HFFc6 (cell line): Measurements from ENCODE around the gene PRMT1. TPM values are rescaled to one million over a fixed set of nuclear protein-coding genes. Genes with fewer than 3 reads are reported as not detected.

Experiments used
- DNase-seq: peaks from one replicate; pipeline ENCODE4 v3.0.0-alpha.2; 2018
- H3K27ac Mint-ChIP-seq: 2 replicates; pipeline ENCODE4 v1.8.0; 2020; ENCODE audit warnings: mild to moderate bottlenecking, mixed read lengths
- H3K27me3 Mint-ChIP-seq: 2 replicates; pipeline ENCODE4 v1.8.0; 2021; ENCODE audit warnings: mild to moderate bottlenecking, moderate library complexity, mixed read lengths; ENCODE audit not compliant: insufficient read depth
- H3K36me3 Mint-ChIP-seq: 2 replicates; pipeline ENCODE4 v1.8.0; 2021; ENCODE audit warnings: low read depth, mixed read lengths
- H3K4me1 Mint-ChIP-seq: 2 replicates; pipeline ENCODE4 v1.8.0; 2020; ENCODE audit warnings: low read depth, mixed read lengths
- H3K4me3 Mint-ChIP-seq: 2 replicates; pipeline ENCODE4 v1.8.0; 2020; ENCODE audit warnings: mild to moderate bottlenecking, moderate library complexity, mixed read lengths
- H3K9me3 Mint-ChIP-seq: 2 replicates; pipeline ENCODE4 v1.8.0; 2020; ENCODE audit warnings: mild to moderate bottlenecking, mixed read lengths
- total RNA-seq, 6 experiments: library from RNA; stranded (reverse); fragmentation: NEBNext Ultra II Directional; extraction: Animal tissue kit (Norgen Biotek cat#: 25700); gene quantifications; 2 replicates in 1 of 6; 3 replicates in 5 of 6; pipeline ENCODE4 v1.2.3, GENCODE V29; 2021
- TF ChIP-seq, protein P1 (sequence below): fragments of 200-600 bp; sonication (generic); IDR thresholded peaks from 2 replicates; pipeline ENCODE4 v1.5.0; 2021; ENCODE audit warnings: antibody characterized with exemption, mild to moderate bottlenecking

Gene PRMT1
- total RNA-seq, 6 experiments from 2014 or later: 209 to 226 (median 217) TPM

DNA sequence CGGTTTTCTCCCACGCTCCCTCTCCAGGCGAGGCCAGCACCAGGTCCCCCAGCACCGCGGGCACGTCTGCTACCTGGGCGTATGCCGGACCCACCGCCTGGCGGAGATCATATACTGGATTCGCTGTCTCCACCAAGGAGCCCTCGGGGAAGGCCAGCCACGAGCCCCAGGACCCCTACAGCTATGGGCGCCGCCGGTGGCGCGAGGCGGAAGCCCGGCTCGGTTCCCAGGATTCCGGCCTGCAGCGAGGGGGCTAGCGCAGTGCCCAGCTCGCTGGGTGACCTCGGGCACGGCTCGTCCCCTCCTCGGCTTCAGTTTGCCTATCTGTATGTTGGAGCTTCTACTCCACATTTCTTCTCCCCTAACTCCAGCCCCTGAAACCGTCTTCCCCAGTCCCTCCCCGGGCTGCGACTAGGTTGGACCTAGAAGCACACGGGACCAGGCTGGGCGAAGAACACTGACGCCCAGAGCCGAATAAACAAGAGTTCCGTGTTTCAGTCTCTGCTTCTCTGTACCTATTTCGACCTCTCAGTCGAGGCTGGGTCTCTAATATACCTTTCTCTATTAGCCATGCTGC is 13.1 kb downstream of the PRMT1 start:
- no peak for DNase-seq
- TF ChIP-seq, protein P1, sequence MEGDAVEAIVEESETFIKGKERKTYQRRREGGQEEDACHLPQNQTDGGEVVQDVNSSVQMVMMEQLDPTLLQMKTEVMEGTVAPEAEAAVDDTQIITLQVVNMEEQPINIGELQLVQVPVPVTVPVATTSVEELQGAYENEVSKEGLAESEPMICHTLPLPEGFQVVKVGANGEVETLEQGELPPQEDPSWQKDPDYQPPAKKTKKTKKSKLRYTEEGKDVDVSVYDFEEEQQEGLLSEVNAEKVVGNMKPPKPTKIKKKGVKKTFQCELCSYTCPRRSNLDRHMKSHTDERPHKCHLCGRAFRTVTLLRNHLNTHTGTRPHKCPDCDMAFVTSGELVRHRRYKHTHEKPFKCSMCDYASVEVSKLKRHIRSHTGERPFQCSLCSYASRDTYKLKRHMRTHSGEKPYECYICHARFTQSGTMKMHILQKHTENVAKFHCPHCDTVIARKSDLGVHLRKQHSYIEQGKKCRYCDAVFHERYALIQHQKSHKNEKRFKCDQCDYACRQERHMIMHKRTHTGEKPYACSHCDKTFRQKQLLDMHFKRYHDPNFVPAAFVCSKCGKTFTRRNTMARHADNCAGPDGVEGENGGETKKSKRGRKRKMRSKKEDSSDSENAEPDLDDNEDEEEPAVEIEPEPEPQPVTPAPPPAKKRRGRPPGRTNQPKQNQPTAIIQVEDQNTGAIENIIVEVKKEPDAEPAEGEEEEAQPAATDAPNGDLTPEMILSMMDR: peak; percentile 46
- Mint-ChIP-seq H3K36me3 (peaks cover 13% of the 10 kb centered on the region), H3K9me3 (no peaks in the 10 kb centered on the region; the same call in 1 of the 2 replicates), H3K27ac (peak overlapping the region; percentile 81), H3K27me3 (peaks cover 10% of the 10 kb centered on the region), H3K4me3 (peak overlapping the region; percentile 91), H3K4me1 (peaks cover 22% of the 10 kb centered on the region)

DNA sequence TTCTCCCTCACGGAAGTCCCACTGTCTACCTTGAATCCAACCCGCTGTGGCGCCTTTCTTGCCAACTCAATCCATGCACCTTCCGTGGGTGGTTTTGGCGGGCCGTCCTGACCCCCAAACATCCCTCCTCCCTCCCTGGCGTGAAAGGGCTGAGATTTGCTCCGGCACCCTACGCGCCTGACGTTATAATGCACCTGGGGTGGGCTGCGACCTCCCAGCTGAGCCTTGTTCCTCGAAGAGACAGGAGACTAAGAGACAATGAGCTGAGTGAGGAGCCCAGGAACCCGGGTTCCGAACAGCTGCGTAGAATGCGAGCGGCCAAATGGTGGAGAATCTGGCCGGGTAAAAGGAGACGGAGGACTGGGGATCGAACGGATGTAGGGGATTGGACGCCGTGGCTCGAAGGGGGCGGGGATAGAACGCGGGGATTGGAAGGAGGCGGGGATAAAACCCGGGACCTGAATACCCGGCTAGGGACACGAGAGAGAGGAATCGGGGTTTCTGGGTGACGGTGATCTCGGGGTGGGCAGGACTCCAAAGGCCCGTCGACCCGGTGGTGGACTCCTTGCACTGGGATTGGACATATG is 13.7 kb downstream of the PRMT1 start, which contains the start of gene CPT1C:
CPT1C (plus strand) TSS at position 461 of the 587 bp plus-strand sequence. CDS start 1,137 bp downstream, outside the sequence.
- Mint-ChIP-seq H3K27me3 (peaks cover 8% of the 10 kb centered on the region), H3K4me1 (peaks cover 22% of the 10 kb centered on the region), H3K36me3 (peaks cover 10% of the 10 kb centered on the region), H3K9me3 (no peaks in the 10 kb centered on the region; the same call in 1 of the 2 replicates), H3K27ac (peak within 1 kb of the TSS; percentile 81), H3K4me3 (peak within 1 kb of the TSS; percentile 91)
- TF ChIP-seq, protein P1: no peak
- peak; percentile 77 for DNase-seq

DNA sequence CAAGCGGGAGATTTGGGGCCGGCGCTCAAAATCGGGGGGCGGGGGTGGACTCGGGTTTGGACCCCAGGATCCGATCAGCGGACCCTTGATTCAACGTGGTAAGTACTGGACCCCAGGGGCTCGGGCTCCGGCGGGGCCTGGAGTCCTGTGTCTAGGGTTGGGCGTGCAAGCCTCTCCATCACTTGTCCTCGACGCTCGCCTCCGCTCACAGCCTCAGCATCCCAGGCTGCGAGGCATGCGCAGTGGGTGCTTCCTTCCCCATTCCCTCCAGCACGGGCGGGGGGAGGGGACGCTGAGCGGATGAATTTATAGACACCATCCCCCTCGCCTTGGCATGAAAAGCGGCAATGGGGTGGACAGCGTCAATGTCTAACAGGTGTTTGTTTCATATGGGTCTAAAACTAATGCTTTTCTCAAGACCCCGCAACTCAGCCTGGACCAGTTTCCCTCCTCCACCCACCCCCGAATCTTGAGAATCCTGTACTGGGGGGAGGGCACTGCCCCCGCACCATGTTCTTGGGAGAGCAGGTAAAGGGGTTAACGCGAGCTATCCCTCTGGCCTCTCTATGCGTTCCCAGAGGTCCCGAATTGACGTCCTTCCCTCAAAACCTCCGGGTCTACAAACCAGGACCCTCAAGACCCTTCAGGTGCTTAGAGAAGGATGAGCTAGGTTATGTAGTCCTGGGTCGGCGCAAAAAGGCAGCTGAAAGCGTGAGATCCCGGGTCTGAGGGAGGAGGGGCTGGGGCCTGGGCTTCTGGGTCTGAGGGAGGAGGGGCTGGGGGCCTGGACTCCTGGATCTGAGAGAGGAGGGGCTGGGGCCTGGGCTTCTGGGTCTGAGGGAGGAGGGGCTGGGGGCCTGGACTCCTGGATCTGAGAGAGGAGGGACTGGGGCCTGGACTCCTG is 14.4 kb downstream of the PRMT1 start:
- peak overlapping the region; percentile 91 for H3K4me3 Mint-ChIP-seq
- TF ChIP-seq, protein P1: no peak
- H3K9me3 Mint-ChIP-seq: no peaks in the 10 kb centered on the region; the same call in 1 of the 2 replicates
- H3K27me3 Mint-ChIP-seq: peaks cover 8% of the 10 kb centered on the region
- peak; percentile 49 for DNase-seq
- peak overlapping the region; percentile 81 for H3K27ac Mint-ChIP-seq
- peaks cover 10% of the 10 kb centered on the region for H3K36me3 Mint-ChIP-seq
- H3K4me1 Mint-ChIP-seq: peaks cover 22% of the 10 kb centered on the region

DNA sequence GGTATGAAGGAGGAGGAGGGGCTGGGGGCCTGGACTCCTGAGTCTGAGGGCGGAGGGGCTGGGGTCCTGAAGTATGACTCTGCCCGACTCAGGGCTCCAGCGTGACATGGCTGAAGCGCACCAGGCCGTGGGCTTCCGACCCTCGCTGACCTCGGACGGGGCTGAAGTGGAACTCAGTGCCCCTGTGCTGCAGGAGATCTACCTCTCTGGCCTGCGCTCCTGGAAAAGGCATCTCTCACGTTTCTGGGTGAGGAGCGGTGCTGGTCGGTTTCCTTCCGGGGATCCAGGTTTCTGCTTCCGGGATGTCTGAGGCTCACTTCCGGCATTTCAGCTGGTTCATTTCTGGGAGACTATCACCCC is 15.1 kb downstream of the PRMT1 start:
- TF ChIP-seq, protein P1: no peak
- no peak for DNase-seq
- Mint-ChIP-seq H3K4me1 (peaks cover 22% of the 10 kb centered on the region), H3K27ac (peak overlapping the region; percentile 9; the same call in 1 of the 2 replicates), H3K4me3 (peak overlapping the region; percentile 91), H3K9me3 (no peaks in the 10 kb centered on the region; the same call in 1 of the 2 replicates), H3K27me3 (peaks cover 8% of the 10 kb centered on the region), H3K36me3 (peaks cover 12% of the 10 kb centered on the region)

DNA sequence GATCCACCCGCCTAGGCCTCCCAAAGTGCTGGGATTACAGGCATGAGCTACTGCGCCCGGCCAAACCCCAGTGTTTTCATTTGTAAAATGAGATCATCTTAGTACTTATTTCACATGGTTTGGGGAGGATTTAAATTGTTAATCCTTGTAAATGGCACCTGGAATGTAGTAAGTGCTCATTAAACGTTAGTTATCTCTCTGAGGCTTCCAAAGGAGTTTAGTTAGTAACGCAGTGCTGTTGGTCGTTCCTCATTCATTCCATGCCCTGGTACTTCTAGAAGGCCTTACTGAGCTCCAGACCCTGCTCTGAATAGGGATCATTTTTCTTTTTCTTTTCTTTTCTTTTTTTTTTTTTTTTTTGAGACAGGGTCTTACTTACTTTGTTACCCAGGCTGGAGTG is 19.0 kb downstream of the PRMT1 start:
- H3K4me1 Mint-ChIP-seq: peaks cover 6% of the 10 kb centered on the region
- TF ChIP-seq, protein P1: no peak
- no peak overlapping the region for H3K4me3 Mint-ChIP-seq
- H3K36me3 Mint-ChIP-seq: peaks cover 10% of the 10 kb centered on the region
- DNase-seq: no peak
- peaks cover under 1% of the 10 kb centered on the region; the same call in 1 of the 2 replicates for H3K27me3 Mint-ChIP-seq
- H3K9me3 Mint-ChIP-seq: no peaks in the 10 kb centered on the region
- H3K27ac Mint-ChIP-seq: no peak overlapping the region
